NB4 (cell line): ENCODE data around the gene NBEAL2.
A peak's percentile ranks its signal among the peaks of the same experiment; 100 is the strongest.

Experiments
- DNase-seq: peaks from one replicate; pipeline ENCODE4 v3.0.0; 2010; ENCODE audit warnings: low read depth
- H3K4me3 ChIP-seq: one replicate; pipeline ENCODE4 v1.5.1; 2011; ENCODE audit warnings: mild to moderate bottlenecking, low read depth, low read length, moderate library complexity
- MYC ChIP-seq: IDR thresholded peaks from 2 replicates; pipeline ENCODE4 v1.6.1; 2011; ENCODE audit warnings: low read depth, low read length
- POLR2A ChIP-seq: IDR thresholded peaks from 2 replicates; pipeline ENCODE4 v1.6.1; 2011; ENCODE audit warnings: mild to moderate bottlenecking; ENCODE audit not compliant: insufficient read length; ENCODE audit errors: extremely low read depth
- TF ChIP-seq, protein P1 (sequence below): IDR thresholded peaks from one replicate; pipeline ENCODE4 v1.5.1; 2012; ENCODE audit warnings: low read depth, low read length
- TF ChIP-seq, protein P2 (sequence below): IDR thresholded peaks from 2 replicates; pipeline ENCODE4 v1.6.1; 2011; ENCODE audit warnings: low read depth, low read length

Gene NBEAL2

DNA sequence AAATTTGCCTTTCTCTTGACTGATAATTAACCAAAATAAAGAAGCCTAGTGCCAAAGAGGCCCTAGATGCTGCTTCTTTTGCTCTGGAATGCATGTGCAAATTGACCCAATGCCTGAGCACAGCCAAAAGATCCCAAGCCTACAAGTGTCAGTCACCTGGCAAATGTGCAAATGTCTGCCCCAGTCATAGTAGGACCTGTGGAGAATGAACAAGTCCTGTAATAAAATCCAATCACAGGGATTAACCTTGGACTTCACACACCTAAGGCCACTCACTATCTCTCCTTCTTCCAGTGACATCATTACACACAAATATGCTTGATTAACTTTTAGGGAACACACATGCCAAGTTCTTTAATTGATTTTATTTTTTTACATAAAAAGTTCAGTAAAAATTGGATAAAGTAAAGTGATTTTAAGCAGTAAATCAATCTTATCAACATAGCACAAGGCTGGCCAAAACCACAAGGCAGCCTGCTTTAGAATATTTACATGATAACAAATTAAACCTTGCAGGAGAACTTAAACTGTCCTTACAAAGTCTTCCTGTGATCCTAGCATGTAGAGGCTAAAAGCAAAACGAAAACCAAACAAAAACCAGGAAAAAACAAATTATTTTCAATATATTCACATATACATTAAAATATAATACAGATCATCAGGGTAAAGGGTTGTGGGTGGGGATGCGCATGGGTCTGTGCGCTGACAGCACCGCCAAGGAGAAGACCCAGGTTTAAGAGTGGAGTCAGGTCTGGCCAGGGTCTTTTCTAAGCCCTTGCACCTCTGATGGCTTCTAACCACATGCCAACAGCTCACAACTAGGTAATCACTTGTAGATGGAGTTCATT, 36.8 kb downstream of the NBEAL2 start:
- peak overlapping the region; percentile 4 for H3K4me3 ChIP-seq
- no peak for DNase-seq
- TF ChIP-seq, protein P1, sequence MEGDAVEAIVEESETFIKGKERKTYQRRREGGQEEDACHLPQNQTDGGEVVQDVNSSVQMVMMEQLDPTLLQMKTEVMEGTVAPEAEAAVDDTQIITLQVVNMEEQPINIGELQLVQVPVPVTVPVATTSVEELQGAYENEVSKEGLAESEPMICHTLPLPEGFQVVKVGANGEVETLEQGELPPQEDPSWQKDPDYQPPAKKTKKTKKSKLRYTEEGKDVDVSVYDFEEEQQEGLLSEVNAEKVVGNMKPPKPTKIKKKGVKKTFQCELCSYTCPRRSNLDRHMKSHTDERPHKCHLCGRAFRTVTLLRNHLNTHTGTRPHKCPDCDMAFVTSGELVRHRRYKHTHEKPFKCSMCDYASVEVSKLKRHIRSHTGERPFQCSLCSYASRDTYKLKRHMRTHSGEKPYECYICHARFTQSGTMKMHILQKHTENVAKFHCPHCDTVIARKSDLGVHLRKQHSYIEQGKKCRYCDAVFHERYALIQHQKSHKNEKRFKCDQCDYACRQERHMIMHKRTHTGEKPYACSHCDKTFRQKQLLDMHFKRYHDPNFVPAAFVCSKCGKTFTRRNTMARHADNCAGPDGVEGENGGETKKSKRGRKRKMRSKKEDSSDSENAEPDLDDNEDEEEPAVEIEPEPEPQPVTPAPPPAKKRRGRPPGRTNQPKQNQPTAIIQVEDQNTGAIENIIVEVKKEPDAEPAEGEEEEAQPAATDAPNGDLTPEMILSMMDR: no peak
- TF ChIP-seq, protein P2, sequence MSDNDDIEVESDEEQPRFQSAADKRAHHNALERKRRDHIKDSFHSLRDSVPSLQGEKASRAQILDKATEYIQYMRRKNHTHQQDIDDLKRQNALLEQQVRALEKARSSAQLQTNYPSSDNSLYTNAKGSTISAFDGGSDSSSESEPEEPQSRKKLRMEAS: no peak
- no peak for TF ChIP-seq POLR2A
- TF ChIP-seq MYC: no peak

DNA sequence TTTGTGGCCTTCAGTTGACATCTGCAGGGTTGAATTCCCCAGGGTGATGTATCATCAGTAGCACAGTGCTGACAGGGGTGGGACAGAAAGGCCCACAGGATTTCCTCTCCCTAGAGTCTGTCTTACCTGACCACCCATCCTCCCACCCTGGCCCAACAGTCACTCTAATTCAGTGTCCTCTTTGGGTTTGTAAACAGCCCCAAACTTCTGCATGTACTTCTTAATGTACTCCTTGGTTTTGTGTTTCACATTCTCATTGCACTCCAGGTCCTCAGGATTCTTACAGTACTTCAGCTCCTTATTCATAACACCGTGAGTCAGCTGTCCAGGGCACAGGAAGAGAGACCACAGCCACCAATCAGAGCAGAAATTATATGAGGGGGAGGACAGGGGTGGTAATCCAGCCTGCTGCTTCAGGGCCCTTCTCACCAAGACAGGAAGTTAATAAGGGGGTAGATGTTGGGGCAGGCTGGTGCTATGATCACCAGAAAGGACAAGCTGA, 37.5 kb downstream of the NBEAL2 start:
- peak; percentile 97 for DNase-seq
- peak overlapping the region; percentile 40 for H3K4me3 ChIP-seq
- TF ChIP-seq MYC: peak; percentile 26; the same call in 1 of the 2 replicates
- TF ChIP-seq POLR2A: no peak
- TF ChIP-seq, protein P2: no peak; the same call in 1 of the 2 replicates
- TF ChIP-seq, protein P1: no peak

DNA sequence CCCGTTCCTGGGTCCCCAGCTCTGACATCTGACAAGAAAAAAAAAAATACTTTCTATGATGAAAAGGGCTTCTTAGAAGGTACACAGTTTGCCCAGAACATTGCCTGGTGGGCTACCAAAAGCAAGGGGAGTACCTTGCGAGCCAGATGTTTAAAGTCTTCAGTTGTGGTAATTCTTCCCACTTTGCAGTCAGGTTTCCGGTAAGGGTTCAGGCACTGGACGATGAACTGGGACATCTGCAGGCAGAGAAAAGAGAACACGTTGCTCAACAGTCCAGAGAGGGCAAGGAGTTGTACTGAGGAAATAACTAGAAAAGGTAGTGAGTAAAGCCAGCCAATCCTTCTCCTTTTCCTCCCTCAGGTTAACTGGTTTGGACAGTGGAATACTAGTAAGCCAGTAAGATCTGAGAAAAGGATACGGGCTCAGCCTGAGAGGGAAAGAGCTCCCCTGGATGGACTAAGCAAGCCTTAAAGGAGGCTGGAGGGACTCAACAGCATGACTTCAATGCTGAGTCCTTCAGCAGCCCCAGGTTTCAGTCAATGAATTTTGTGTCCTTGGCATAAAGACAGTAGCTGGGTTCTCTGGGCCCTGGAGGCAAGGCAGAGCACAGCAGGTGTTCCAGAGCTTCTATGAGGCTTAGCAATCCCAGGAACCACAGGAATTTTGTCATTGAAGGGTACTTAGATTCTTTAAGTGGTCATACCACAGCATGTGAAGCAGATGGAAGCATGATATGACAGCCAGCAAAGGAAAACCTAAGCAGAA, 38.2 kb downstream of the NBEAL2 start:
- TF ChIP-seq POLR2A: no peak
- TF ChIP-seq, protein P1: no peak
- TF ChIP-seq MYC: 0 out of 2 replicates have a peak, but pooled peaks have one; percentile 12
- TF ChIP-seq, protein P2: peak; percentile 54
- peak overlapping the region; percentile 40 for H3K4me3 ChIP-seq
- DNase-seq: peak; percentile 84

DNA sequence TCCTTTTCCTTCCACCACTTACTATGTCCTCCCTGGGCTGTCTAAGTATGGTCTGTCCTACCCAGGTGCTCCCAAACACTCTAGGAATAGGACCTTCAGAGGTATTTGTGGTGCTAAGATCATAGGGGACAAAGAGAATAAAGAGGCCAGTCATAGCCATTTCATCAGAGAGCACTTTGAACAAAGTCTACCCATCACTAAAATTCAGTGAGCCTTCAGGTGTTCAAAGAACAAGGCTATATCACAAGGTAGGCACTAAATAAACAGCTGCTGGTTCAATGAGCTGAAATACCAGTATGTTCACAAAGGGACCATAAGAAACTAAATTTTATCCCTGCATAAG, 38.8 kb downstream of the NBEAL2 start:
- H3K4me3 ChIP-seq: peak overlapping the region; percentile 40
- no peak for DNase-seq
- TF ChIP-seq, protein P2: no peak
- no peak for TF ChIP-seq MYC

DNA sequence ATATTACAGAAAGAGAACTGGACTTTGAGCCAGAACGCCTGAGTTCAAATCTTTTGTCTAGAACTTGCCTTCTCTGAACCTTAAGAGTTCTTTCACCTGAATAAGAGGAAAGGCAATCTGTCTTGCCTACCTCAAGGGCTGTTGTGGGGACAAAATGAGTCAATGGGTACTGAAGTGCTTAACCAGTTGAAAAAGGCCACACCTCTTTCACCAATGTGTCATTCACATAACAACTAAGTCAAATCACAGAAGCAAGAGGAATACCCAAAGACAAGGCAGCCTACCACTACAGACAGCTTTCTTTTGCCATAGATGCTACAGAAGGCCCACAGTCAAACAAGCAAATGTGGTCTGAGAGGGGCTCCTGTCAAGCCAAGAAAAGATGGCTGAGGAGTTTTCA, 39.7 kb downstream of the NBEAL2 start:
- TF ChIP-seq, protein P1: no peak
- TF ChIP-seq, protein P2: no peak
- TF ChIP-seq MYC (no peak), POLR2A (no peak)
- DNase-seq: no peak
- no peak overlapping the region for H3K4me3 ChIP-seq

DNA sequence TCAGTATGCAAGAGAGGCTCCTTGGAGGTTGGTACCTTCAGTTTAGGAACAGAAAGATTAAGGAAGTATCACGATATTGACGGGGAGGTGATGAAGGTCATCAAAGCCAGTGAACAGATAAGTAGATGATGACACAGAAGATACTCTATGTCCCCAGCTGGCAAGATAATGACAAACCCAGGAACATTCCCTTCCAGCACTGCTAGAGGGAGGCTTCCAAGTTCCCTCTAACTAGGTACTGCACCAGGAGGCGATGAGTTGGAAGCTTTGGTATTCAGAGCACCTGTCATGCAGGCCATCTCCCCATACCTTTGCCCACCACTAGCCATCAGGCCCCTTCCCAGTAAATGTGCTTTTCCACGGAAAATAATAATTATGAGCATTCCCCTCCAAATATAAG, 40.8 kb downstream of the NBEAL2 start:
- DNase-seq: no peak
- no peak for TF ChIP-seq MYC
- TF ChIP-seq, protein P2: no peak
- no peak for TF ChIP-seq POLR2A
- TF ChIP-seq, protein P1: no peak
- no peak overlapping the region for H3K4me3 ChIP-seq
